Transverse colon (tissue), 4 donors: ENCODE data around the gene EVPL. TPM values are rescaled to one million over a fixed set of nuclear protein-coding genes. Genes with fewer than 3 reads are reported as not detected.
"Not testable (repeated sequence)": the region's sequence is repeated elsewhere in the genome, so short reads cannot be mapped to it uniquely, and the experiment has no call there.

Experiments
- DNase-seq: peaks from one replicate; pipeline ENCODE4 v3.0.0-alpha.2; 2019
- H3K27ac ChIP-seq, 4 donors: fragments of 200-600 bp; sonication (generic); 2 replicates each; pipeline ENCODE4 v1.5.1; 2016 to 2018; ENCODE audit warnings: inconsistent platforms in 4 of 4
- H3K27me3 ChIP-seq: fragments of 200-600 bp; sonication (generic); 2 replicates; pipeline ENCODE4 v1.5.1; 2017; ENCODE audit warnings: inconsistent platforms
- H3K36me3 ChIP-seq, 4 donors: fragments of 200-600 bp; sonication (generic); 2 replicates each; pipeline ENCODE4 v1.5.1; 2017 to 2019; ENCODE audit warnings: inconsistent platforms in 4 of 4
- H3K4me1 ChIP-seq, 4 donors: fragments of 200-600 bp; sonication (generic); 2 replicates each; pipeline ENCODE4 v1.5.1; 2017 to 2020; ENCODE audit warnings: inconsistent platforms in 4 of 4
- H3K4me3 ChIP-seq, 4 donors: fragments of 200-600 bp; sonication (generic); 1 replicate in 1 of 4; 2 replicates in 3 of 4; pipeline versions ENCODE4 v1.5.1 to v1.6.1; 2017 to 2019; ENCODE audit warnings: inconsistent platforms in 4 of 4
- H3K9me3 ChIP-seq, 2 donors: fragments of 200-600 bp; sonication (generic); 2 replicates each; pipeline ENCODE4 v1.5.1; 2017 to 2019; ENCODE audit warnings: inconsistent platforms in 2 of 2
- EP300 ChIP-seq: sonication (generic); formaldehyde crosslinking; IDR thresholded peaks from one replicate; pipeline ENCODE4 v1.6.1; 2017; ENCODE audit warnings: antibody characterized with exemption, low read depth
- POLR2A ChIP-seq: fragments of 450-650 bp; IDR thresholded peaks from one replicate; pipeline ENCODE4 v1.6.1; 2016; ENCODE audit warnings: antibody characterized with exemption, mild to moderate bottlenecking, moderate library complexity
- POLR2AphosphoS5 ChIP-seq, 3 donors: sonication (generic); formaldehyde crosslinking; IDR thresholded peaks; one replicate each; pipeline ENCODE4 v1.6.1; 2016; ENCODE audit warnings: antibody characterized with exemption in 3 of 3
- WGBS, 2 donors: methylation state at CpG; one replicate each; pipeline ENCODE4 v1.1.5; 2018; ENCODE audit warnings: low coverage in 1 of 2; 5-methylcytosine and 5-hydroxymethylcytosine counted together
- in situ Hi-C, 4 donors: fragments of 200-750 bp; cut with MboI; loops; one replicate each; pipeline versions ENCODE4 v1.15.0 to v1.15.1; 2017; ENCODE audit warnings: low sequenced_read_pairs in 3 of 4, low pct_ligation_motif_present in 1 of 4, low pct_unique_long_range_greater_than_20kb in 1 of 4
- intact Hi-C: fragments of 100-400 bp; cut with DNase I; formaldehyde crosslinking; loops from one replicate; pipeline ENCODE4 v1.15.1; 2023; ENCODE audit warnings: low total_unique reads
- total RNA-seq, 4 donors: library from RNA; depleted of rRNA; stranded (reverse); fragments of >200 nt; gene quantifications; one replicate each; pipeline ENCODE4 v1.1.0, GENCODE V29; 2016
- TF ChIP-seq, protein P1 (sequence below), 5 experiments: fragments of 200-600 bp in 3 of 5; fragments of 450-650 bp in 2 of 5; sonication (generic) in 3 of 5; IDR thresholded peaks; 1 replicate in 2 of 5; 2 replicates in 3 of 5; pipeline ENCODE4 v1.5.1; 2016 to 2017; ENCODE audit warnings: antibody characterized with exemption in 5 of 5, inconsistent platforms in 3 of 5, mild to moderate bottlenecking in 2 of 5, moderate library complexity in 1 of 5

The EVPL gene
- total RNA-seq, 4 donors from 2014 or later: 17.1 to 23.7 (median 20.6) TPM

DNA sequence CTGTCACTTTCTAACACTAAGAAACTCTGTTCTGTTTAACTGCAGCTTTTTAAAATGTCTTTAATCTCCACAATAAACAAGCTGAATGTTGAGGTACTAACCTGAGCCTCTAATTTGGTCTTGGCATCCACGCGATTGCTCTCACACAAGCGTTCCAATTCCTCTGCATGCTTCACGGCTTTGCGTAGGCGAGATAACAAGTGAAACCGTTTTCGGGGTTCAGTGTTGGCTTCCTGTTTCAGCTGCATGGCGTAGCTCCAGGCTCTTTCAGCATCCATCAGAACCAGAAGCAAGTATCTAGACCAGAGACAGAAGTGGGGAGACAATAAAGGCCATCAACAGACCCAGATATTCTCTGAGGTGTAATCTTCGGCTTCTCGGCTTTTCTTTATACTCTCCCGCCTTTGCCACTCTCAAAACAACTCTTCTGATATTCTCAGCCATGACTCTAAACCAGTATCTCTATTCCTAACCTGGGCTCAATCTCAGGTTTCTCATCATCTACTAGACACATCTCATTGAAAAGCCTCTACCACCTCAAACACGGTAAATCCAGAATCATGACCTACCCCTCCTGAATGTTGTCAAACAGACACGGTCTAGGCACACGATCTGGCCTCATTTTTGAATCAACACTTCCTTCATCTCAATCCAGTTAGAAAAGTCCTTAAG, 36.9 kb upstream of the EVPL start:
- intact Hi-C loops: no loop called here
- H3K27me3 ChIP-seq: no peaks in the 10 kb centered on the region
- H3K4me3 ChIP-seq: no peak overlapping the region
- H3K4me1 ChIP-seq: peaks cover 0 to 5% (median 0%) of the 10 kb centered on the region in 4 donors
- peaks cover 0 to 73% (median 35%) of the 10 kb centered on the region in 4 donors for H3K36me3 ChIP-seq
- DNase-seq: no peak
- TF ChIP-seq POLR2A (no peak), EP300 (no peak), POLR2AphosphoS5 (IDR thresholded peaks at IDR 0.05) (no peak)
- TF ChIP-seq, protein P1, sequence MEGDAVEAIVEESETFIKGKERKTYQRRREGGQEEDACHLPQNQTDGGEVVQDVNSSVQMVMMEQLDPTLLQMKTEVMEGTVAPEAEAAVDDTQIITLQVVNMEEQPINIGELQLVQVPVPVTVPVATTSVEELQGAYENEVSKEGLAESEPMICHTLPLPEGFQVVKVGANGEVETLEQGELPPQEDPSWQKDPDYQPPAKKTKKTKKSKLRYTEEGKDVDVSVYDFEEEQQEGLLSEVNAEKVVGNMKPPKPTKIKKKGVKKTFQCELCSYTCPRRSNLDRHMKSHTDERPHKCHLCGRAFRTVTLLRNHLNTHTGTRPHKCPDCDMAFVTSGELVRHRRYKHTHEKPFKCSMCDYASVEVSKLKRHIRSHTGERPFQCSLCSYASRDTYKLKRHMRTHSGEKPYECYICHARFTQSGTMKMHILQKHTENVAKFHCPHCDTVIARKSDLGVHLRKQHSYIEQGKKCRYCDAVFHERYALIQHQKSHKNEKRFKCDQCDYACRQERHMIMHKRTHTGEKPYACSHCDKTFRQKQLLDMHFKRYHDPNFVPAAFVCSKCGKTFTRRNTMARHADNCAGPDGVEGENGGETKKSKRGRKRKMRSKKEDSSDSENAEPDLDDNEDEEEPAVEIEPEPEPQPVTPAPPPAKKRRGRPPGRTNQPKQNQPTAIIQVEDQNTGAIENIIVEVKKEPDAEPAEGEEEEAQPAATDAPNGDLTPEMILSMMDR (IDR thresholded peaks at IDR 0.05): no peak
- no peaks in the 10 kb centered on the region for H3K9me3 ChIP-seq
- WGBS, 2 donors: 80 to 94% methylated on average over 6 to 15 of the region's 15 CpGs
- in situ Hi-C loops: no loop called here
- H3K27ac ChIP-seq: no peak overlapping the region

DNA sequence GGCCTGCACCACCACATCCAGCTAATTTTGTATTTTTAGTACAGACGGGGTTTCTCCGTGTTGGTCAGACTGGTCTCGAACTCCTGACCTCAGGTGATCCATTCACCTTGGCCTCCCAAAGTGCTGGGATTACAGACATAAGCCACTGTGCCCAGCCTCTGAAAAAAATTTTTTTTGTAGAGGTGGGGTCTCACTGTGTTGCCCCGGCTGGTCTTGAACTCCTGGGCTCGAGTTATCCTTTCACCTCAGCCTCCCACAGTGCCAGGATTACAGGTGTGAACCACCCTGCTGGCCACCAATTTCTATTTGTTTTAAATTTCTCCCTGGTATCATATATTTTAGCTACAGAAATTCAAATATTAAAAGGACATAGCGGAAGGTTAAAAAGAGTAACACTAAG, 31.2 kb upstream of the EVPL start:
- DNase-seq, in situ Hi-C loops, H3K27ac ChIP-seq, H3K27me3 ChIP-seq, H3K4me3 ChIP-seq, intact Hi-C loops, H3K9me3 ChIP-seq: not testable (repeated sequence)
- Histone ChIP-seq H3K36me3 (peaks cover 0 to 70% (median 33%) of the 10 kb centered on the region in 4 donors), H3K4me1 (peaks cover 0 to 10% (median 0%) of the 10 kb centered on the region in 4 donors)
- 93 to 96% methylated on average over 3 to 6 of the region's 6 CpGs for WGBS, 2 donors

DNA sequence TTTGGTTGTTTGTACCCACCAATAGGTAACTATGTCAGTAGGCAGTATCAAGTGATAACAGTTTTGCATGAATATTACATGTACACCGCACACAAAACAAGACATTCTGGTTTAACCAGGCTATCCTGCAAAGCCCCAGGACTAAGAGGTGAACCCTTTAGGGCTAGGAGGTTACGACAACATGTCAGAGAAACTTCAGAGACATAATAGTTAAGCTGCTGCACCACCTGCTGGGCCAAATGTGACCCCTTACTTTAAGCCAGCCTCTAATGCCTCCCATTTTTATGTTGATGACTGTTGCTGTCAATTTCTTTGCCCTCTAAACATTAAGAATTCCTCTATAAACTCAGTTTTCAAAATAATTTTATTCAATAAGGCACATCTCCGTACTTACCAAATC, 29.8 kb upstream of the EVPL start:
- in situ Hi-C loops (no loop called here), intact Hi-C loops (no loop called here)
- Histone ChIP-seq H3K36me3 (peaks cover 0 to 60% (median 29%) of the 10 kb centered on the region in 4 donors), H3K27ac (no peak overlapping the region), H3K27me3 (no peaks in the 10 kb centered on the region), H3K4me1 (peaks cover 0 to 12% (median 2%) of the 10 kb centered on the region in 4 donors), H3K9me3 (no peaks in the 10 kb centered on the region), H3K4me3 (no peak overlapping the region)
- no peak for TF ChIP-seq POLR2AphosphoS5 (IDR thresholded peaks at IDR 0.05)
- TF ChIP-seq, protein P1 (IDR thresholded peaks at IDR 0.05): no peak
- no peak for TF ChIP-seq POLR2A
- TF ChIP-seq EP300: no peak
- 91 to 94% methylated on average over 1 to 3 of the region's 3 CpGs for WGBS, 2 donors
- DNase-seq: no peak

DNA sequence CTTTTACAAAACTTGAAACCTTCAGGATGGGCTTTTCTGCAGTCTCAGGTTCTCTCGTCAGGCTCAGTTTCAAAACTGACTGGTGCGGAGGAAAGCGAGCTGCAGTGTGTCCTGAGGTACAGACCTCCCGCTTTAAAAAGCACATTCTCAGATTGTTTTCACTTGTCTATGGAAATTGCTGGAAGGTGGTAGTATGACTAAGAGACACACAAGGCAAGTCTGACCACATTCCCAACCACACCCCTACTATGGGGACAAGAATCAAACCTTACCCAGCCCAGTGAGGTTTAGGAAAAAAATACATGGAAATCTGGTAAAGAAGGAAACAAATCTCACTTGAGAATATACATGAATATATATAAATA, 27.0 kb upstream of the EVPL start:
- WGBS, 2 donors: 88 to 100% methylated on average over 2 to 4 of the region's 4 CpGs
- H3K4me3 ChIP-seq: no peak overlapping the region
- TF ChIP-seq POLR2A (no peak), EP300 (no peak), POLR2AphosphoS5 (IDR thresholded peaks at IDR 0.05) (no peak)
- TF ChIP-seq, protein P1 (IDR thresholded peaks at IDR 0.05): no peak
- H3K9me3 ChIP-seq: no peaks in the 10 kb centered on the region
- H3K27ac ChIP-seq: peak overlapping the region in 3 of 4 donors; percentile 24 to 33 (median 33)
- H3K36me3 ChIP-seq: peaks cover 0 to 49% (median 24%) of the 10 kb centered on the region in 4 donors
- in situ Hi-C loops: no loop called here
- DNase-seq: no peak
- H3K27me3 ChIP-seq: no peaks in the 10 kb centered on the region
- peaks cover 0 to 34% (median 12%) of the 10 kb centered on the region in 4 donors for H3K4me1 ChIP-seq
- intact Hi-C loops: no loop called here
